Hepatocyte (in vitro differentiated cells): ENCODE measurements around the gene CYTH2. TPM values are rescaled to one million over a fixed set of nuclear protein-coding genes. Genes with fewer than 3 reads are reported as not detected.

Experiments
- DNase-seq: peaks from one replicate; pipeline ENCODE4 v3.0.0-alpha.2; 2016; ENCODE audit warnings: low spot score
- H2AFZ ChIP-seq: fragments of 200-600 bp; sonication (generic); 2 replicates; pipeline ENCODE4 v1.6.0; 2016; ENCODE audit warnings: antibody characterized with exemption, mild to moderate bottlenecking
- H3K27ac ChIP-seq: fragments of 200-600 bp; sonication (generic); 2 replicates; pipeline ENCODE4 v1.5.1; 2016; ENCODE audit warnings: mild to moderate bottlenecking
- H3K27me3 ChIP-seq: fragments of 200-600 bp; sonication (generic); 2 replicates; pipeline ENCODE4 v1.6.1; 2016
- H3K36me3 ChIP-seq: fragments of 200-600 bp; sonication (generic); replicated peaks from 2 replicates; pipeline ENCODE4 v1.5.1; 2016; ENCODE audit warnings: low read depth; ENCODE audit not compliant: insufficient read depth
- H3K4me1 ChIP-seq: fragments of 200-600 bp; sonication (generic); 2 replicates; pipeline ENCODE4 v1.5.1; 2016; ENCODE audit warnings: mild to moderate bottlenecking, moderate library complexity; ENCODE audit not compliant: insufficient read depth
- H3K4me2 ChIP-seq: fragments of 200-600 bp; sonication (generic); 2 replicates; pipeline ENCODE4 v1.6.0; 2016
- H3K4me3 ChIP-seq: fragments of 200-600 bp; sonication (generic); 2 replicates; pipeline ENCODE4 v1.5.1; 2016; ENCODE audit warnings: mild to moderate bottlenecking
- H3K79me2 ChIP-seq: fragments of 200-600 bp; sonication (generic); 2 replicates; pipeline ENCODE4 v1.6.0; 2017; ENCODE audit warnings: mild to moderate bottlenecking
- H3K9me2 ChIP-seq: fragments of 200-600 bp; sonication (generic); replicated peaks from 2 replicates; pipeline ENCODE4 v1.6.0; 2017; ENCODE audit warnings: mild to moderate bottlenecking; ENCODE audit not compliant: insufficient read depth
- H3K9me3 ChIP-seq: fragments of 200-600 bp; sonication (generic); 2 replicates; pipeline ENCODE4 v1.5.1; 2016; ENCODE audit warnings: low read depth, mild to moderate bottlenecking
- H4K20me1 ChIP-seq: fragments of 200-600 bp; sonication (generic); 2 replicates; pipeline ENCODE4 v1.6.0; 2016; ENCODE audit warnings: mild to moderate bottlenecking; ENCODE audit not compliant: insufficient read depth, poor library complexity, severe bottlenecking
- EZH2 ChIP-seq: fragments of 200-600 bp; sonication (generic); IDR thresholded peaks from 2 replicates; pipeline ENCODE4 v1.6.1; 2016; ENCODE audit warnings: antibody characterized with exemption, mild to moderate bottlenecking, borderline replicate concordance
- EZH2phosphoT487 ChIP-seq: fragments of 200-600 bp; sonication (generic); IDR thresholded peaks from one replicate; pipeline ENCODE4 v1.6.1; 2018; ENCODE audit warnings: antibody characterized with exemption, mild to moderate bottlenecking, low read depth, moderate library complexity; ENCODE audit not compliant: unreplicated experiment, severe bottlenecking
- WGBS: methylation state at CpG from one replicate; pipeline ENCODE4 v1.1.6; 2016; ENCODE audit warnings: low lambda C conversion rate; ENCODE audit errors: missing lambda C conversion rate; 5-methylcytosine and 5-hydroxymethylcytosine counted together
- polyA plus RNA-seq: library from polyadenylated mRNA; unstranded; fragments of >200 nt; fragmentation: Nextera tagmentation; extraction: Ambion mirVana; gene quantifications from 2 replicates; pipeline ENCODE4 v1.2.1, GENCODE V29; 2016
- total RNA-seq: library from RNA; depleted of rRNA; stranded (reverse); fragments of >200 nt; gene quantifications from 2 replicates; pipeline ENCODE4 v1.2.3, GENCODE V29; 2014
- TF ChIP-seq, protein P1 (sequence below): fragments of 200-600 bp; sonication (generic); IDR thresholded peaks from 2 replicates; pipeline ENCODE4 v1.5.1; 2016; ENCODE audit warnings: antibody characterized with exemption, mild to moderate bottlenecking; ENCODE audit not compliant: poor library complexity

The CYTH2 gene
- total and polyA plus RNA-seq, 2 experiments from 2014 or later, result 63.1 to 80.1 TPM

DNA sequence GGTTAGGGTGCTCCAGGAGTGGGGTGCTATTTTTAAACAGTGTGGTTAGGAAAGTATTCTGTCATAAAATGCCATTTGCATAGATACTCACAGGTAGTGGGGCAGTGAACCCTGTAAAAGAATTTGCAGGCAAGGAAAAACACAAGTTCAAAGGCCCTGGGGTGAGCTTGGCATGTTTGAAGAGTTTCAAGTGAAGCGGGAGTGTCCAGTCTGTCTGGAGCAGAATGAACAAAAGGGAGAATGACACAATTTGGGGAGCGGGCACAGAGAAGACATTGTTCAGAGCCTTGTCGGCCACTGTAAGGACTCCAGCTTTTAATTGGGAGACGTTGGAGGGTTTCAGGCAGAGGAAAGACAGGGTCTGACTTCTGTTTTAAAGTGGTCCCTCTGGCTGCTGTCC is 20.6 kb upstream of the CYTH2 start:
- Histone ChIP-seq H2AFZ (no peak overlapping the region), H4K20me1 (no peaks in the 10 kb centered on the region), H3K9me2 (no peaks in the 10 kb centered on the region), H3K36me3 (no peaks in the 10 kb centered on the region), H3K4me1 (peaks cover 7% of the 10 kb centered on the region), H3K4me2 (no peak overlapping the region), H3K4me3 (no peak overlapping the region), H3K79me2 (peaks cover 16% of the 10 kb centered on the region), H3K27ac (no peak overlapping the region), H3K9me3 (no peaks in the 10 kb centered on the region), H3K27me3 (no peaks in the 10 kb centered on the region)
- no peak for TF ChIP-seq EZH2
- TF ChIP-seq, protein P1, sequence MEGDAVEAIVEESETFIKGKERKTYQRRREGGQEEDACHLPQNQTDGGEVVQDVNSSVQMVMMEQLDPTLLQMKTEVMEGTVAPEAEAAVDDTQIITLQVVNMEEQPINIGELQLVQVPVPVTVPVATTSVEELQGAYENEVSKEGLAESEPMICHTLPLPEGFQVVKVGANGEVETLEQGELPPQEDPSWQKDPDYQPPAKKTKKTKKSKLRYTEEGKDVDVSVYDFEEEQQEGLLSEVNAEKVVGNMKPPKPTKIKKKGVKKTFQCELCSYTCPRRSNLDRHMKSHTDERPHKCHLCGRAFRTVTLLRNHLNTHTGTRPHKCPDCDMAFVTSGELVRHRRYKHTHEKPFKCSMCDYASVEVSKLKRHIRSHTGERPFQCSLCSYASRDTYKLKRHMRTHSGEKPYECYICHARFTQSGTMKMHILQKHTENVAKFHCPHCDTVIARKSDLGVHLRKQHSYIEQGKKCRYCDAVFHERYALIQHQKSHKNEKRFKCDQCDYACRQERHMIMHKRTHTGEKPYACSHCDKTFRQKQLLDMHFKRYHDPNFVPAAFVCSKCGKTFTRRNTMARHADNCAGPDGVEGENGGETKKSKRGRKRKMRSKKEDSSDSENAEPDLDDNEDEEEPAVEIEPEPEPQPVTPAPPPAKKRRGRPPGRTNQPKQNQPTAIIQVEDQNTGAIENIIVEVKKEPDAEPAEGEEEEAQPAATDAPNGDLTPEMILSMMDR, result no peak
- TF ChIP-seq EZH2phosphoT487, result no peak
- DNase-seq, result no peak
- WGBS, result 98% methylated on average over 4 of the region's 4 CpGs

GRCh38 chr19:48450441-48450840 is 18.7 kb upstream of the CYTH2 start:
- Histone ChIP-seq H3K79me2 (peaks cover 16% of the 10 kb centered on the region), H3K27ac (no peak overlapping the region), H3K27me3 (no peaks in the 10 kb centered on the region), H3K4me3 (no peak overlapping the region), H3K4me2 (no peak overlapping the region), H2AFZ (no peak overlapping the region), H3K9me3 (no peaks in the 10 kb centered on the region), H3K9me2 (no peaks in the 10 kb centered on the region), H4K20me1 (no peaks in the 10 kb centered on the region), H3K36me3 (no peaks in the 10 kb centered on the region), H3K4me1 (no peaks in the 10 kb centered on the region)
- 98% methylated on average over 22 of the region's 23 CpGs for WGBS
- DNase-seq, result no peak
- TF ChIP-seq, protein P1, result no peak
- no peak for TF ChIP-seq EZH2
- no peak for TF ChIP-seq EZH2phosphoT487

DNA sequence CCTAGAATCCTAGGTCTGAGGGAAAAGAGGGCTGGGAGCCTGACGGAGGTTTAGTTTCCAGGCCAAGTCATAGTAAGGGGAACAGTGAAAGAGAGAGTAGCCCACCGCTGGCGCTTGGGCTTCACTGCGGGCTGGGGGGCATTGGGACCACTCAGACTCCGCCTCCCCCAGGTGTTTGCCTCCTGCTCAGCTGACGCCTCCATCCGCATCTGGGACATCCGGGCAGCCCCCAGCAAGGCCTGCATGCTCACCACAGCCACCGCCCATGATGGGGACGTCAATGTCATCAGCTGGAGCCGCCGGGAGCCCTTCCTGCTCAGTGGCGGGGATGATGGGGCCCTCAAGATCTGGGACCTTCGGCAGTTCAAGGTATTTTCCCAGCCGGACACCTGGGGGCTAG is 18.3 kb upstream of the CYTH2 start:
- TF ChIP-seq EZH2, result no peak
- TF ChIP-seq EZH2phosphoT487, result no peak
- TF ChIP-seq, protein P1, result no peak
- WGBS, result 88% methylated on average over 15 of the region's 15 CpGs
- peaks cover 16% of the 10 kb centered on the region for H3K79me2 ChIP-seq
- no peaks in the 10 kb centered on the region for H3K36me3 ChIP-seq
- no peak overlapping the region for H3K4me3 ChIP-seq
- H3K4me2 ChIP-seq, result no peak overlapping the region
- H3K27ac ChIP-seq, result no peak overlapping the region
- no peaks in the 10 kb centered on the region for H3K4me1 ChIP-seq
- no peaks in the 10 kb centered on the region for H4K20me1 ChIP-seq
- H3K9me3 ChIP-seq, result no peaks in the 10 kb centered on the region
- no peaks in the 10 kb centered on the region for H3K9me2 ChIP-seq
- no peak overlapping the region for H2AFZ ChIP-seq
- no peak for DNase-seq
- H3K27me3 ChIP-seq, result no peaks in the 10 kb centered on the region

DNA sequence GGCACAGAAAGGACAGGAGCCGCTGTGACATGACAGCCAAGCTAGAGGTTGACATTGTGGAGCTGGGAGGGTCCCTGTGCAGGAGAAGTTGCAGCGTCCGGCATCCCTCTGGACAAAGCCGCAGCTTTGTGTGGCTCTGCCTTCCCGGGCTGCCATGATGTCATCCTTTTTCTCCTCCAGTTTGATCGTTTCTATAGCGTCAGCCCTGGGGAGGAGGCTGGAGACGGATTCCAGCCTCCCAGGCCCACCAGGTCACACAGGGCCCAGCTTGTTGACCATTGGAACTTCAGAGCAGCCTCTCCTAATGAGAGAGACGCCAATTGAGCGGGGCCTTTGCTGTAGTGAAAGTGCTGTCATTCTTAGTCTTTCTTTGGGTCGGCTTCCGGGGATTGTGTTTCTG is 17.5 kb upstream of the CYTH2 start:
- no peaks in the 10 kb centered on the region for H3K27me3 ChIP-seq
- no peak overlapping the region for H2AFZ ChIP-seq
- no peak overlapping the region for H3K27ac ChIP-seq
- H3K36me3 ChIP-seq, result no peaks in the 10 kb centered on the region
- no peaks in the 10 kb centered on the region for H4K20me1 ChIP-seq
- no peak for DNase-seq
- no peak overlapping the region for H3K4me2 ChIP-seq
- 90% methylated on average over 12 of the region's 12 CpGs for WGBS
- no peaks in the 10 kb centered on the region for H3K9me3 ChIP-seq
- no peaks in the 10 kb centered on the region for H3K4me1 ChIP-seq
- TF ChIP-seq, protein P1, result no peak
- no peaks in the 10 kb centered on the region for H3K9me2 ChIP-seq
- H3K4me3 ChIP-seq, result no peak overlapping the region
- peaks cover 11% of the 10 kb centered on the region for H3K79me2 ChIP-seq
